Fibroblast of lung (primary cell): ENCODE data around the gene DPH2. TPM values are rescaled to one million over a fixed set of nuclear protein-coding genes. Genes with fewer than 3 reads are reported as not detected.

ENCODE experiments used
- DNase-seq, 2 donors: peaks; one replicate each; pipeline versions ENCODE4 v3.0.0 to v3.0.0-alpha.2; 2010; ENCODE audit warnings: low read depth in 2 of 2
- H2AFZ ChIP-seq: 2 replicates; pipeline ENCODE4 v1.5.1; 2012; ENCODE audit warnings: low read length, control low read depth, inconsistent platforms
- H3K27ac ChIP-seq: 2 replicates; pipeline ENCODE4 v1.5.1; 2011; ENCODE audit warnings: low read length, control low read depth; ENCODE audit not compliant: insufficient read depth
- H3K27me3 ChIP-seq: 2 replicates; pipeline ENCODE4 v1.5.1; 2011; ENCODE audit warnings: mild to moderate bottlenecking, low read length; ENCODE audit not compliant: control insufficient read depth, insufficient read depth
- H3K36me3 ChIP-seq: 2 replicates; pipeline ENCODE4 v1.5.1; 2011; ENCODE audit warnings: low read length; ENCODE audit not compliant: control insufficient read depth, insufficient read depth
- H3K4me1 ChIP-seq: 2 replicates; pipeline ENCODE4 v1.5.1; 2011; ENCODE audit warnings: low read length; ENCODE audit not compliant: control insufficient read depth, insufficient read depth; ENCODE audit errors: extremely low read depth
- H3K4me2 ChIP-seq: 2 replicates; pipeline ENCODE4 v1.5.1; 2011; ENCODE audit warnings: low read length, control low read depth; ENCODE audit not compliant: insufficient read depth; ENCODE audit errors: extremely low read depth
- H3K4me3 ChIP-seq, 4 experiments: fragments of 200-600 bp in 1 of 4; sonication (generic) in 1 of 4; replicated peaks in 1 of 4; 2 replicates each; pipeline ENCODE4 v1.5.1; 2011 to 2016; ENCODE audit warnings: low read length in 4 of 4, low read depth in 3 of 4, mild to moderate bottlenecking in 3 of 4, control low read depth in 2 of 4, inconsistent platforms in 1 of 4, mixed read lengths in 1 of 4; ENCODE audit not compliant: insufficient read depth in 1 of 4; ENCODE audit errors: control extremely low read depth in 1 of 4
- H3K79me2 ChIP-seq: 2 replicates; pipeline ENCODE4 v1.5.1; 2012; ENCODE audit warnings: mild to moderate bottlenecking, low read length, inconsistent platforms; ENCODE audit not compliant: control insufficient read depth, insufficient read depth
- H3K9ac ChIP-seq: 2 replicates; pipeline ENCODE4 v1.5.1; 2011; ENCODE audit warnings: mild to moderate bottlenecking, low read length, control low read depth; ENCODE audit not compliant: insufficient read depth
- H3K9me3 ChIP-seq: 2 replicates; pipeline ENCODE4 v1.5.1; 2012; ENCODE audit warnings: low read depth, low read length; ENCODE audit not compliant: control insufficient read depth, insufficient read depth
- H4K20me1 ChIP-seq: 2 replicates; pipeline ENCODE4 v1.5.1; 2011; ENCODE audit warnings: low read length; ENCODE audit not compliant: control insufficient read depth, insufficient read depth; ENCODE audit errors: extremely low read depth
- EZH2 ChIP-seq: IDR thresholded peaks from 2 replicates; pipeline ENCODE4 v1.5.1; 2012; ENCODE audit warnings: low read length, control low read depth, mild to moderate bottlenecking; ENCODE audit errors: missing control alignments
- polyA plus RNA-seq, 2 donors: library from polyadenylated mRNA; depleted of rRNA in 1 of 2; stranded (reverse) in 1 of 2; unstranded in 1 of 2; fragments of >200 nt; gene quantifications; 2 replicates each; pipeline ENCODE4 v1.2.1, GENCODE V29; 2011 to 2012; ENCODE audit warnings: missing spikeins in 1 of 2
- total RNA-seq: library from RNA; depleted of rRNA; stranded (reverse); fragments of >200 nt; gene quantifications from 2 replicates; pipeline ENCODE4 v1.2.1, GENCODE V29; 2014
- TF ChIP-seq, protein P1 (sequence below), 2 donors: IDR thresholded peaks in 1 of 2; conservative IDR thresholded peaks in 1 of 2; 1 replicate in 1 of 2; 2 replicates in 1 of 2; pipeline ENCODE4 v1.5.1; 2011 to 2012; ENCODE audit warnings: low read length in 2 of 2, control low read depth in 1 of 2, inconsistent platforms in 1 of 2, low read depth in 1 of 2, mild to moderate bottlenecking in 1 of 2

Gene DPH2
- total and polyA plus RNA-seq, 2 donors (not counting 1 experiment from before 2014, with no cell fraction given), result 9.1 to 11.2 TPM

DNA sequence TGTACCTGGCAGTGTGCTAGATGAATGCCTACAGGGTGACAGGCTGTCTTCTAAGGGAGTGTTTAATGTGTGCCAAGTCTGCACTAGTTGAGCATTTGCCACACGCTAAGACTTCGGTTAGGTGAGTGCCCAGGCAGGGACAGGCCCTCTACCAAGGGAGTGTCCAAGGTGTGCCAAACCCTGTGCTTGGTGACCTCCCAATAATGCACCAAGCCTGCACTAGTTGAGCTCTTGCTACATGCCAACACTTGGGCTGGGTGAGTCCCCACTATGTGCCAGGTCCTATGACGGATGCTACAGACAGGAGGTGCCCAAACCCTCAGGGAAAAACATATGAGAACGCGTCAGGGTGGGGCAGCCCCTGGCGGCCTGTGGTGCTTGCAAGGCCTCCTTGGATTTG, 50.7 kb downstream of the DPH2 start:
- no peak overlapping the region for H3K27ac ChIP-seq
- no peaks in the 10 kb centered on the region for H3K9me3 ChIP-seq
- TF ChIP-seq, protein P1, sequence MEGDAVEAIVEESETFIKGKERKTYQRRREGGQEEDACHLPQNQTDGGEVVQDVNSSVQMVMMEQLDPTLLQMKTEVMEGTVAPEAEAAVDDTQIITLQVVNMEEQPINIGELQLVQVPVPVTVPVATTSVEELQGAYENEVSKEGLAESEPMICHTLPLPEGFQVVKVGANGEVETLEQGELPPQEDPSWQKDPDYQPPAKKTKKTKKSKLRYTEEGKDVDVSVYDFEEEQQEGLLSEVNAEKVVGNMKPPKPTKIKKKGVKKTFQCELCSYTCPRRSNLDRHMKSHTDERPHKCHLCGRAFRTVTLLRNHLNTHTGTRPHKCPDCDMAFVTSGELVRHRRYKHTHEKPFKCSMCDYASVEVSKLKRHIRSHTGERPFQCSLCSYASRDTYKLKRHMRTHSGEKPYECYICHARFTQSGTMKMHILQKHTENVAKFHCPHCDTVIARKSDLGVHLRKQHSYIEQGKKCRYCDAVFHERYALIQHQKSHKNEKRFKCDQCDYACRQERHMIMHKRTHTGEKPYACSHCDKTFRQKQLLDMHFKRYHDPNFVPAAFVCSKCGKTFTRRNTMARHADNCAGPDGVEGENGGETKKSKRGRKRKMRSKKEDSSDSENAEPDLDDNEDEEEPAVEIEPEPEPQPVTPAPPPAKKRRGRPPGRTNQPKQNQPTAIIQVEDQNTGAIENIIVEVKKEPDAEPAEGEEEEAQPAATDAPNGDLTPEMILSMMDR (conservative IDR thresholded peaks at IDR 0.05 in 1 of 2, IDR thresholded peaks at IDR 0.05 in 1 of 2; ENCODE audit: low read depth in 1 of 2, low read length in 2 of 2), result no peak
- TF ChIP-seq EZH2, result no peak
- H3K79me2 ChIP-seq, result no peaks in the 10 kb centered on the region
- DNase-seq, result no peak
- H3K4me2 ChIP-seq, result no peak overlapping the region
- H3K36me3 ChIP-seq, result no peaks in the 10 kb centered on the region
- no peaks in the 10 kb centered on the region for H3K4me1 ChIP-seq
- no peak overlapping the region for H3K4me3 ChIP-seq
- no peak overlapping the region for H2AFZ ChIP-seq
- H3K27me3 ChIP-seq, result no peaks in the 10 kb centered on the region
- H4K20me1 ChIP-seq, result no peaks in the 10 kb centered on the region
- no peak overlapping the region for H3K9ac ChIP-seq

DNA sequence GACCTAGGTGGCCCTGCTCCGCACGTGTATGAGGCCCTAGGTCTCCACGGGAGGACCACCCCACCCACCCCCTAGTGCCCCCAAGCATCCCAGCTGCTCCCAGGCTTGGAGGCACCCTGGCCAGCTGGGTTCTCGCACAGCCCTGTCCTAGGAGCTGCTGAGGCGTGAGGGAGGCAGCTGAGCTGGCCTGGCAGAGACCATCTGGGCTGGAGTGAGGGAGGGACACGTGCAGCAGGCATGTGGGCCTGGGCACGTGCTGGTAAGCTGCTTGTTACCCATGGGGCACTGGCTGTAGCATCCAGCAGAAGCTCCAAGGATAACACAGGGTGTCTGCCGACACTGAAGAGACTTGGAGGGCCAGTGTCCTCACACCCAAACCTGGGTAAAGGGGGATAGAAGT, 51.3 kb downstream of the DPH2 start:
- H3K27ac ChIP-seq, result no peak overlapping the region
- H4K20me1 ChIP-seq, result no peaks in the 10 kb centered on the region
- H3K9me3 ChIP-seq, result no peaks in the 10 kb centered on the region
- no peak for TF ChIP-seq EZH2
- no peak overlapping the region for H2AFZ ChIP-seq
- no peak overlapping the region for H3K9ac ChIP-seq
- no peaks in the 10 kb centered on the region for H3K27me3 ChIP-seq
- H3K4me2 ChIP-seq, result no peak overlapping the region
- no peaks in the 10 kb centered on the region for H3K36me3 ChIP-seq
- H3K4me3 ChIP-seq, result no peak overlapping the region
- no peaks in the 10 kb centered on the region for H3K4me1 ChIP-seq
- no peaks in the 10 kb centered on the region for H3K79me2 ChIP-seq
- no peak for DNase-seq

DNA sequence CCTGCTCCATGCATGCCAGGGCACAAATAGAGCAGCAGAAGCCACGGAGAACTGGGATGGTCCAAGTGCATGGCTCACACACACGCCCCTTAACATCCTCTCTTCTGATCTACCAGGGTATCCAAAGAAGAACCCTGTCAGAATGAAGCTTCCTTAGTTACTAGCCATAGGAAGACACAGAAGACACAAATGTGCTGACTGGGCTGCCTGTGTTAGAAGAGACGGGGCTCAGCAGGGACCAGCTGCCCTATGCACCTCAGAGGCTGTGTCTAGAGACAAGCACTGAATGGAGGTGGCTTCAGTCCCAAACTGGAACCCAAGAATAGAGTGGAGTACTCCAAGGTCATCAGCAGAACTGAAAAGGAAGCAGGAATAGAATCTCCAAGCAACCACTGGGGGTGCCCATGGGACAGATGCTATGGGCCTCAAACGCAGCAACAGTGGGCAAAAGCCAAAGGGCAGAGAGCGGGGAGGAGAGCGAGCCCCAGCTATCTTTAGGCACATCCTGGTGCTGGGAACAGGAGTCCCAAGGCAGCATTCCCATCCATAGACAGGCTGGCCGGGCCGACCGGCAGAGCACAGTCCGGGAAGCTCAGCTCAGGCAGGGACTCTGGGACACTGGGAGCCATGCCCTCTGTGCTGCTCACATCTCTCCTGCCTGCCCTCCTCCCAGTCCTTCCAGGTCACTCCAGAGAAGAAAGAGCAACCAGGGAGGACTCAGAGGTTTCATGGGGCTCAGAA, 51.9 kb downstream of the DPH2 start:
- Histone ChIP-seq H4K20me1 (no peaks in the 10 kb centered on the region), H3K4me2 (no peak overlapping the region), H3K9me3 (no peaks in the 10 kb centered on the region), H3K4me3 (no peak overlapping the region), H3K36me3 (no peaks in the 10 kb centered on the region), H3K4me1 (no peaks in the 10 kb centered on the region), H3K79me2 (no peaks in the 10 kb centered on the region), H3K27me3 (no peaks in the 10 kb centered on the region), H2AFZ (no peak overlapping the region), H3K9ac (no peak overlapping the region), H3K27ac (no peak overlapping the region)
- DNase-seq, result no peak
- TF ChIP-seq EZH2, result no peak
- TF ChIP-seq, protein P1 (conservative IDR thresholded peaks at IDR 0.05 in 1 of 2, IDR thresholded peaks at IDR 0.05 in 1 of 2; ENCODE audit: low read depth in 1 of 2, low read length in 2 of 2), result no peak

Other genes starting within 250 kb of the DPH2 start
- 0.50 TPM in 1 of 2 replicates, not detected in the other for gene ARTN, start 36.2 kb upstream of the DPH2 start, total RNA-seq
- gene ARTN, start 36.2 kb upstream of the DPH2 start, polyA plus RNA-seq, result 0.06 TPM in 1 of 2 replicates, not detected in the other
- gene IPO13, start 23.1 kb upstream of the DPH2 start, total RNA-seq, result 13.1 and 18.5 TPM in 2 replicates
- 12.8 and 19.1 TPM in 2 replicates for gene IPO13, start 23.1 kb upstream of the DPH2 start, polyA plus RNA-seq
- 102 and 121 TPM in 2 replicates for gene ATP6V0B, start 5.0 kb downstream of the DPH2 start, total RNA-seq
- gene ATP6V0B, start 5.0 kb downstream of the DPH2 start, polyA plus RNA-seq, result 83.5 and 89.0 TPM in 2 replicates
- 46.0 and 55.0 TPM in 2 replicates for gene B4GALT2, start 9.2 kb downstream of the DPH2 start, total RNA-seq
- gene B4GALT2, start 9.2 kb downstream of the DPH2 start, polyA plus RNA-seq, result 40.6 and 40.7 TPM in 2 replicates
- gene CCDC24, start 21.6 kb downstream of the DPH2 start, total RNA-seq, result 1.0 and 3.5 TPM in 2 replicates
- 0.63 and 0.94 TPM in 2 replicates for gene CCDC24, start 21.6 kb downstream of the DPH2 start, polyA plus RNA-seq
- gene SLC6A9, start 61.5 kb downstream of the DPH2 start, total RNA-seq, result 13.6 and 19.5 TPM in 2 replicates
- gene SLC6A9, start 61.5 kb downstream of the DPH2 start, polyA plus RNA-seq, result 3.3 and 3.4 TPM in 2 replicates
- under 0.01 and 0.50 TPM in 2 replicates for gene KLF17, start 148.8 kb downstream of the DPH2 start, total RNA-seq
- 0.05 and 0.20 TPM in 2 replicates for gene KLF17, start 148.8 kb downstream of the DPH2 start, polyA plus RNA-seq
- not detected in 2 replicates for gene KLF18, start 171.6 kb downstream of the DPH2 start, total RNA-seq
- not detected in 2 replicates for gene KLF18, start 171.6 kb downstream of the DPH2 start, polyA plus RNA-seq
- gene DMAP1, start 243.5 kb downstream of the DPH2 start, total RNA-seq, result 17.2 and 23.6 TPM in 2 replicates
- 21.1 and 26.8 TPM in 2 replicates for gene DMAP1, start 243.5 kb downstream of the DPH2 start, polyA plus RNA-seq